Measurements from ENCODE around the gene DEFB132.

The DEFB132 gene

GRCh38 chr20:300345-300990 is 42.9 kb downstream of the DEFB132 start:
- Histone ChIP-seq H4K91ac (ENCODE audit: low read depth, low read length) (no peak overlapping the region), H3K4ac (ENCODE audit: low read depth, low read length) (no peak overlapping the region), H3K27me3 (ENCODE audit: insufficient read depth, low read length) (no peaks in the 10 kb centered on the region), H3K79me1 (ENCODE audit: low read length) (peaks cover 11% of the 10 kb centered on the region), H2AFZ (ENCODE audit: insufficient read depth, low read length, poor library complexity) (no peak overlapping the region), H3K4me3 (ENCODE audit: low read depth, low read length) (no peak overlapping the region), H3K14ac (ENCODE audit: low read length) (no peak overlapping the region), H2BK120ac (ENCODE audit: insufficient read depth, low read length, poor library complexity) (no peak overlapping the region), H3K18ac (ENCODE audit: low read length) (no peak overlapping the region), H3K9ac (ENCODE audit: low read length) (no peak overlapping the region), H3K79me2 (ENCODE audit: control insufficient read depth, insufficient read depth, low read length, poor library complexity) (peaks cover 11% of the 10 kb centered on the region), H2AK5ac (ENCODE audit: low read length) (no peak overlapping the region), H2BK5ac (ENCODE audit: low read depth, low read length, poor library complexity) (no peak overlapping the region), H4K8ac (ENCODE audit: low read depth, low read length) (no peak overlapping the region), H4K12ac (ENCODE audit: low read depth, low read length) (no peak overlapping the region), H3K4me2 (ENCODE audit: low read length) (no peak overlapping the region), H3K23ac (ENCODE audit: low read length) (no peak overlapping the region), H3K27ac (ENCODE audit: low read depth, low read length) (no peak overlapping the region), H2BK12ac (ENCODE audit: low read length) (no peak overlapping the region), H3K36me3 (ENCODE audit: control insufficient read depth in 1 of 2, insufficient read depth in 2 of 2, low read length in 2 of 2) (no peaks in the 10 kb centered on the region), H3K4me1 (ENCODE audit: control insufficient read depth in 1 of 2, insufficient read depth in 2 of 2, low read length in 2 of 2) (peaks cover 18 to 21% of the 10 kb centered on the region in 2 experiments), H3K9me3 (ENCODE audit: insufficient read depth, low read depth, low read length) (peaks cover 2% of the 10 kb centered on the region)
- WGBS (ENCODE audit: extremely low coverage, insufficient coverage, insufficient read length) = no CpG with 5 or more reads among the region's 10 CpGs
- no peak for DNase-seq

- peak; percentile 14 to 48 for DNase-seq
- H4K91ac ChIP-seq (ENCODE audit: low read depth, low read length) = no peak overlapping the region
- no peak overlapping the region for H3K14ac ChIP-seq (ENCODE audit: low read length)
- no peak overlapping the region for H4K8ac ChIP-seq (ENCODE audit: low read depth, low read length)
- no peak overlapping the region for H3K23ac ChIP-seq (ENCODE audit: low read length)
- H3K18ac ChIP-seq (ENCODE audit: low read length) = no peak overlapping the region
- H3K27ac ChIP-seq (ENCODE audit: low read depth, low read length) = no peak overlapping the region
- H2BK120ac ChIP-seq (ENCODE audit: insufficient read depth, low read length, poor library complexity) = no peak overlapping the region
- no peak overlapping the region for H3K4me3 ChIP-seq (ENCODE audit: low read depth, low read length)
- no peak overlapping the region for H2BK5ac ChIP-seq (ENCODE audit: low read depth, low read length, poor library complexity)
- H3K9me3 ChIP-seq (ENCODE audit: insufficient read depth, low read depth, low read length) = peaks cover 2% of the 10 kb centered on the region
- H2BK12ac ChIP-seq (ENCODE audit: low read length) = no peak overlapping the region
- H2AK5ac ChIP-seq (ENCODE audit: low read length) = no peak overlapping the region
- peaks cover 9% of the 10 kb centered on the region for H3K79me1 ChIP-seq (ENCODE audit: low read length)
- no CpG with 5 or more reads among the region's 13 CpGs for WGBS (ENCODE audit: extremely low coverage, insufficient coverage, insufficient read length)
- H3K27me3 ChIP-seq (ENCODE audit: insufficient read depth, low read length) = no peaks in the 10 kb centered on the region
- no peak overlapping the region for H3K4ac ChIP-seq (ENCODE audit: low read depth, low read length)
- peaks cover 11% of the 10 kb centered on the region for H3K79me2 ChIP-seq (ENCODE audit: control insufficient read depth, insufficient read depth, low read length, poor library complexity)
- H3K9ac ChIP-seq (ENCODE audit: low read length) = no peak overlapping the region
- peaks cover 18 to 19% of the 10 kb centered on the region in 2 experiments for H3K4me1 ChIP-seq (ENCODE audit: control insufficient read depth in 1 of 2, insufficient read depth in 2 of 2, low read length in 2 of 2)
- H4K12ac ChIP-seq (ENCODE audit: low read depth, low read length) = no peak overlapping the region
- H3K36me3 ChIP-seq (ENCODE audit: control insufficient read depth in 1 of 2, insufficient read depth in 2 of 2, low read length in 2 of 2) = no peaks in the 10 kb centered on the region
- H3K4me2 ChIP-seq (ENCODE audit: low read length) = no peak overlapping the region
- H2AFZ ChIP-seq (ENCODE audit: insufficient read depth, low read length, poor library complexity) = no peak overlapping the region
Observed at GRCh38 chr20:301886-302848, 44.6 kb downstream of the DEFB132 start.

- no CpG with 5 or more reads among the region's 11 CpGs for WGBS (ENCODE audit: extremely low coverage, insufficient coverage, insufficient read length)
- H2BK5ac ChIP-seq (ENCODE audit: low read depth, low read length, poor library complexity) = no peak overlapping the region
Observed at GRCh38 chr20:305745-306144, 48.2 kb downstream of the DEFB132 start.

GRCh38 chr20:308427-309038 is 51.0 kb downstream of the DEFB132 start:
- no peak overlapping the region for H2BK120ac ChIP-seq (ENCODE audit: insufficient read depth, low read length, poor library complexity)
- H2BK12ac ChIP-seq (ENCODE audit: low read length) = no peak overlapping the region
- H3K9ac ChIP-seq (ENCODE audit: low read length) = no peak overlapping the region
- peaks cover 8% of the 10 kb centered on the region for H3K79me1 ChIP-seq (ENCODE audit: low read length)
- H3K36me3 ChIP-seq (ENCODE audit: control insufficient read depth in 1 of 2, insufficient read depth in 2 of 2, low read length in 2 of 2) = no peaks in the 10 kb centered on the region
- H4K91ac ChIP-seq (ENCODE audit: low read depth, low read length) = no peak overlapping the region
- no peak overlapping the region for H2BK5ac ChIP-seq (ENCODE audit: low read depth, low read length, poor library complexity)
- DNase-seq = no peak
- no peak overlapping the region for H3K4ac ChIP-seq (ENCODE audit: low read depth, low read length)
- H3K18ac ChIP-seq (ENCODE audit: low read length) = no peak overlapping the region
- peaks cover 0 to 6% of the 10 kb centered on the region in 2 experiments for H3K4me1 ChIP-seq (ENCODE audit: control insufficient read depth in 1 of 2, insufficient read depth in 2 of 2, low read length in 2 of 2)
- H3K27me3 ChIP-seq (ENCODE audit: insufficient read depth, low read length) = no peaks in the 10 kb centered on the region
- H3K79me2 ChIP-seq (ENCODE audit: control insufficient read depth, insufficient read depth, low read length, poor library complexity) = no peaks in the 10 kb centered on the region
- no peak overlapping the region for H3K4me2 ChIP-seq (ENCODE audit: low read length)
- no peak overlapping the region for H2AK5ac ChIP-seq (ENCODE audit: low read length)
- H2AFZ ChIP-seq (ENCODE audit: insufficient read depth, low read length, poor library complexity) = no peak overlapping the region
- no CpG with 5 or more reads among the region's 7 CpGs for WGBS (ENCODE audit: extremely low coverage, insufficient coverage, insufficient read length)
- no peak overlapping the region for H4K8ac ChIP-seq (ENCODE audit: low read depth, low read length)
- H3K4me3 ChIP-seq (ENCODE audit: low read depth, low read length) = no peak overlapping the region
- no peak overlapping the region for H3K23ac ChIP-seq (ENCODE audit: low read length)
- no peak overlapping the region for H3K14ac ChIP-seq (ENCODE audit: low read length)
- H3K9me3 ChIP-seq (ENCODE audit: insufficient read depth, low read depth, low read length) = no peaks in the 10 kb centered on the region
- no peak overlapping the region for H4K12ac ChIP-seq (ENCODE audit: low read depth, low read length)
- no peak overlapping the region for H3K27ac ChIP-seq (ENCODE audit: low read depth, low read length)

More at GRCh38 chr20:305745-306144, 48.2 kb downstream of the DEFB132 start:
- H3K79me1 ChIP-seq (ENCODE audit: low read length) = peaks cover 8% of the 10 kb centered on the region
- H3K18ac ChIP-seq (ENCODE audit: low read length) = no peak overlapping the region
- H3K27ac ChIP-seq (ENCODE audit: low read depth, low read length) = no peak overlapping the region
- H3K4me3 ChIP-seq (ENCODE audit: low read depth, low read length) = no peak overlapping the region
- no peaks in the 10 kb centered on the region for H3K27me3 ChIP-seq (ENCODE audit: insufficient read depth, low read length)
- no peaks in the 10 kb centered on the region for H3K36me3 ChIP-seq (ENCODE audit: control insufficient read depth in 1 of 2, insufficient read depth in 2 of 2, low read length in 2 of 2)
- no peak overlapping the region for H2BK12ac ChIP-seq (ENCODE audit: low read length)
- H3K4ac ChIP-seq (ENCODE audit: low read depth, low read length) = no peak overlapping the region
- no peaks in the 10 kb centered on the region for H3K79me2 ChIP-seq (ENCODE audit: control insufficient read depth, insufficient read depth, low read length, poor library complexity)
- no peak overlapping the region for H4K91ac ChIP-seq (ENCODE audit: low read depth, low read length)
- H2BK120ac ChIP-seq (ENCODE audit: insufficient read depth, low read length, poor library complexity) = no peak overlapping the region
- H3K23ac ChIP-seq (ENCODE audit: low read length) = no peak overlapping the region
- H3K9me3 ChIP-seq (ENCODE audit: insufficient read depth, low read depth, low read length) = no peaks in the 10 kb centered on the region
- no peak overlapping the region for H3K9ac ChIP-seq (ENCODE audit: low read length)
- no peak overlapping the region for H3K14ac ChIP-seq (ENCODE audit: low read length)
- H2AK5ac ChIP-seq (ENCODE audit: low read length) = no peak overlapping the region
- peaks cover 6 to 13% of the 10 kb centered on the region in 2 experiments for H3K4me1 ChIP-seq (ENCODE audit: control insufficient read depth in 1 of 2, insufficient read depth in 2 of 2, low read length in 2 of 2)
- no peak for DNase-seq
- H4K12ac ChIP-seq (ENCODE audit: low read depth, low read length) = no peak overlapping the region
- H3K4me2 ChIP-seq (ENCODE audit: low read length) = no peak overlapping the region
- no peak overlapping the region for H4K8ac ChIP-seq (ENCODE audit: low read depth, low read length)
- no peak overlapping the region for H2AFZ ChIP-seq (ENCODE audit: insufficient read depth, low read length, poor library complexity)
